Sigmoid colon (tissue), 4 donors: ENCODE measurements around the gene B4GALT2.

Experiments used
- CTCF ChIP-seq, 4 experiments: fragments of 450-650 bp in 3 of 4; fragments of 200-600 bp in 1 of 4; IDR thresholded peaks; one replicate each; pipeline ENCODE4 v1.5.1; 2016 to 2019; ENCODE audit warnings: antibody characterized with exemption in 4 of 4, mild to moderate bottlenecking in 3 of 4, moderate library complexity in 2 of 4
- POLR2A ChIP-seq, 2 donors: fragments of 450-650 bp; IDR thresholded peaks; one replicate each; pipeline ENCODE4 v1.6.1; 2016; ENCODE audit warnings: antibody characterized with exemption in 2 of 2, mild to moderate bottlenecking in 2 of 2, moderate library complexity in 2 of 2
- POLR2AphosphoS5 ChIP-seq, 4 donors: sonication (generic); formaldehyde crosslinking; IDR thresholded peaks; one replicate each; pipeline ENCODE4 v1.6.1; 2017; ENCODE audit warnings: antibody characterized with exemption in 4 of 4

GRCh38 chr1:44021156-44021555 lies 42.1 kb downstream of the B4GALT2 start:
- TF ChIP-seq CTCF (IDR thresholded peaks at IDR 0.05) (no peak), POLR2A (IDR thresholded peaks at IDR 0.05) (no peak), POLR2AphosphoS5 (IDR thresholded peaks at IDR 0.05) (no peak)
